Measurements from ENCODE around the gene MEGF6. TPM values are rescaled to one million over a fixed set of nuclear protein-coding genes. Genes with fewer than 3 reads are reported as not detected.

Gene MEGF6
- total and polyA plus RNA-seq, 9 of the 15 experiments (the other 6 are each of a cell fraction or from before 2014, with no cell fraction given) = 0.03 to 1.7 (median 0.24) TPM; not detected in 3

DNA sequence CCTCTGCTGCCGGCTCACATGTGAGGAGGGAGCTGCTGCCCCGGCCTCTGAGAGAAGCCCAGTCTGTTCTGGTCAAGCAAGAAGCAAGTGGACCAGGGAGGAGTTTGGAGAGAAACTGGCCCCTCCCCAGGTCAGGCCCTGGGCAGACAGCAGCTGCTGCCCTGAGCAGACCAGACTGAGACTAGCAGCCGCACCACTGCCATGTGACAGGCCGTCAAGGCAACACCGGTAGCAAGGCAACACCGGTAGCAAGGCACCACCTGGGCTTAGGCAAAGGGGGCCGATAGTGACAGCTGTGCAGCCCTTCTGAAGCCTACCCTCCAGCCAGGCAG lies 106.5 kb downstream of the MEGF6 start (continued):
- TF ChIP-seq HBP1 (CRISPR knock-in tag; IDR thresholded peaks at IDR 0.05) (no peak), NFXL1 (CRISPR knock-in tag; IDR thresholded peaks at IDR 0.05) (no peak)
- TF ChIP-seq, protein P1, sequence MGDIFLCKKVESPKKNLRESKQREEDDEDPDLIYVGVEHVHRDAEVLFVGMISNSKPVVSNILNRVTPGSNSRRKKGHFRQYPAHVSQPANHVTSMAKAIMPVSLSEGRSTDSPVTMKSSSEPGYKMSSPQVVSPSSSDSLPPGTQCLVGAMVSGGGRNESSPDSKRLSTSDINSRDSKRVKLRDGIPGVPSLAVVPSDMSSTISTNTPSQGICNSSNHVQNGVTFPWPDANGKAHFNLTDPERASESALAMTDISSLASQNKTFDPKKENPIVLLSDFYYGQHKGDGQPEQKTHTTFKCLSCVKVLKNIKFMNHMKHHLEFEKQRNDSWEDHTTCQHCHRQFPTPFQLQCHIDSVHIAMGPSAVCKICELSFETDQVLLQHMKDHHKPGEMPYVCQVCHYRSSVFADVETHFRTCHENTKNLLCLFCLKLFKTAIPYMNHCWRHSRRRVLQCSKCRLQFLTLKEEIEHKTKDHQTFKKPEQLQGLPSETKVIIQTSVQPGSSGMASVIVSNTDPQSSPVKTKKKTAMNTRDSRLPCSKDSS (IDR thresholded peaks at IDR 0.05; ENCODE audit: low read depth, partially characterized antibody) = no peak

DNA sequence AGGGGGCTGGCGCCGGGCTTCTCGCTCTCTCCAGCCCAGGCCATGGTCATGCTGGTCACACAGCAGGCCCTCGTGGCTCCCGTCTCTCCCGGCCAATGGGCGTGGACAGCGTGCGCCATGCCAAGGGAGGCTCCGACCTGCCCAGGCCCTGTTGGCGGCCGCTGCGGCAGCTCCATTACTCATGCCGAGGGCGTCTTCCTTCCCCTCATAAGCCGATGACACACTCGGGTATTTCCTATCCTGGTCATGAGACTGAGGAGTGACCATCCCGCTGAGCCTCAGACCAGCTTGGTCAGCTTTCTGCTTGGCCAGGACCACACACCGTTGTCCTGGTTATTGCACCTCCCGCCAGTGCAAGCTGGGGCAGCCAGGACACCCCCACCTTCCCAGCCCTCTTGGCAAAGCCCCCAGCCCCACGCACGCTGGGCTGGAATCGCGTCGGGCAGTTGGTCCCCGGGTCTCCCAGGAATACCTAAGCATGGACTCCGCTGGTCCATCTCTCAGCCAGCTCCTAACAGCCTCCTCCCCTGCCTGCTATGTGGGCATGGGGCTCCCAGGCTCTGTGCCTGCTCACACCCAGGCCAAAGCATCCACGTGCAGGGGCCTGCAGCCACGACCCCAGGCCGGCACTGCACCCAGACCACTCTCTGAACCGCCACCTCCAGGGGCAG lies 107.0 kb downstream of the MEGF6 start:
- no TSS peak for BruUV-seq (replicated peaks)
- H3K9ac ChIP-seq (ENCODE audit: insufficient read depth in 1 of 2, low read depth in 2 of 2, low read length in 2 of 2) = no peak overlapping the region
- no peak overlapping the region for H2AFZ ChIP-seq (ENCODE audit: low read depth, low read length)
- in situ Hi-C loops (cut with MboI) (no loop called here), intact Hi-C loops (cut with micrococcal nuclease) (no loop called here)
- POLR2A ChIA-PET = interaction anchor here (0.5 to 1.2 kb wide), 2 partner anchors 14 to 55 kb away, joined by 3 to 4 read pairs; no protein-coding TSS in a partner anchor
- no peaks in the 10 kb centered on the region for H3K79me2 ChIP-seq (ENCODE audit: control insufficient read depth, insufficient read depth, low read length)
- CTCF ChIA-PET (ENCODE audit: low intra/inter-chr PET ratio) = no interaction called here
- no peak overlapping the region for H3K4me3 ChIP-seq
- H3K27ac ChIP-seq (ENCODE audit: extremely low read depth, low read depth, low read length) = no peak overlapping the region
- FAIRE-seq = no peak
- ATAC-seq = no peak
- peaks cover 18% of the 10 kb centered on the region; the same call in 1 of the 2 replicates for H4K20me1 ChIP-seq (replicated peaks; ENCODE audit: control insufficient read depth, insufficient read depth, low read length)
- 0% methylated on average over 22 of the region's 31 CpGs for WGBS (ENCODE audit: insufficient coverage, low coverage, missing lambda C conversion rate)
- H3K4me1 ChIP-seq (replicated peaks in 1 of 2; ENCODE audit: control insufficient read depth in 2 of 2, insufficient read depth in 2 of 2, low read length in 2 of 2) = peaks cover 0 to 38% of the 10 kb centered on the region in 2 experiments; a peak in 1 of 5 replicates
- no peaks in the 10 kb centered on the region for H3K36me3 ChIP-seq (ENCODE audit: control insufficient read depth, insufficient read depth, low read length)
- H3K9me1 ChIP-seq (ENCODE audit: control insufficient read depth, insufficient read depth, low read length) = no peaks in the 10 kb centered on the region
- H3K4me2 ChIP-seq (ENCODE audit: insufficient read depth, low read length) = no peak overlapping the region
- H3K27me3 ChIP-seq (ENCODE audit: control insufficient read depth in 2 of 2, insufficient read depth in 2 of 2, low read length in 2 of 2) = peaks cover 0 to 44% of the 10 kb centered on the region in 2 experiments; a peak in 4 of 5 replicates
- no peaks in the 10 kb centered on the region for H3K9me3 ChIP-seq (replicated peaks; ENCODE audit: control insufficient read depth, insufficient read depth, low read depth, low read length)
- DNase-seq (ENCODE audit: extremely low read depth in 1 of 4, low spot score in 3 of 4) = no peak
- TF ChIP-seq SIRT6 (IDR thresholded peaks at IDR 0.05; ENCODE audit: low read depth, low read length) = no peak
- no peak for TF ChIP-seq ZNF445 (CRISPR knock-in tag; IDR thresholded peaks at IDR 0.05; ENCODE audit: low read depth)
- TF ChIP-seq, protein P2, sequence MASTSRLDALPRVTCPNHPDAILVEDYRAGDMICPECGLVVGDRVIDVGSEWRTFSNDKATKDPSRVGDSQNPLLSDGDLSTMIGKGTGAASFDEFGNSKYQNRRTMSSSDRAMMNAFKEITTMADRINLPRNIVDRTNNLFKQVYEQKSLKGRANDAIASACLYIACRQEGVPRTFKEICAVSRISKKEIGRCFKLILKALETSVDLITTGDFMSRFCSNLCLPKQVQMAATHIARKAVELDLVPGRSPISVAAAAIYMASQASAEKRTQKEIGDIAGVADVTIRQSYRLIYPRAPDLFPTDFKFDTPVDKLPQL (IDR thresholded peaks at IDR 0.05; ENCODE audit: extremely low read depth, insufficient read length) = no peak
- TF ChIP-seq JUN (IDR thresholded peaks at IDR 0.05; ENCODE audit: borderline replicate concordance, low read depth, low read length) = no peak
- TF ChIP-seq JUN (CRISPR knock-in tag; IDR thresholded peaks at IDR 0.05; ENCODE audit: borderline replicate concordance) = no peak
- no peak for TF ChIP-seq MEF2A (IDR thresholded peaks at IDR 0.05; ENCODE audit: control insufficient read depth, low read depth, low read length)
- no peak for TF ChIP-seq NR4A1 (CRISPR knock-in tag; IDR thresholded peaks at IDR 0.05)
- no peak for TF ChIP-seq NR4A1 (tag; IDR thresholded peaks at IDR 0.05)
- no peak for TF ChIP-seq KLF6 (CRISPR knock-in tag; IDR thresholded peaks at IDR 0.05; ENCODE audit: borderline replicate concordance)
- no peak for TF ChIP-seq NFE2 (IDR thresholded peaks at IDR 0.05; ENCODE audit: low read depth)
- TF ChIP-seq GATAD2A (IDR thresholded peaks at IDR 0.05) = no peak
- no peak for TF ChIP-seq E2F8 (IDR thresholded peaks at IDR 0.05; ENCODE audit: low read depth, partially characterized antibody)

Data from K562 (cell line).